Coronary artery (tissue), 2 donors: ENCODE measurements around the gene SSPN.

Experiments used
- DNase-seq: peaks from one replicate; pipeline ENCODE4 v3.0.0-alpha.2; 2017; ENCODE audit warnings: low spot score
- H3K27ac ChIP-seq, 2 donors: fragments of 200-600 bp; sonication (generic); one replicate each; pipeline ENCODE4 v1.5.1; 2016 to 2019
- H3K4me3 ChIP-seq: fragments of 200-600 bp; sonication (generic); 2 replicates; pipeline ENCODE4 v1.5.1; 2016; ENCODE audit warnings: mild to moderate bottlenecking, moderate library complexity
- CTCF ChIP-seq: fragments of 200-600 bp; sonication (generic); IDR thresholded peaks from one replicate; pipeline ENCODE4 v1.5.1; 2019; ENCODE audit warnings: antibody characterized with exemption

Gene SSPN

GRCh38 chr12:26195250-26195640 lies at the start of gene SSPN:
Gene SSPN (plus strand): TSS chr12:26195573. CDS start chr12:26195673, 100 bp downstream.
- Histone ChIP-seq H3K27ac (peak within 1 kb of the TSS; percentile 94 to 97), H3K4me3 (peak within 1 kb of the TSS; percentile 89)
- DNase-seq, result peak; percentile 86
- no peak for TF ChIP-seq CTCF

- no peak for DNase-seq
- no peak for TF ChIP-seq CTCF
- H3K4me3 ChIP-seq, result no peak overlapping the region
- no peak overlapping the region for H3K27ac ChIP-seq
These were observed 47.1 kb upstream of the SSPN start for GRCh38 chr12:26148291-26148690.

GRCh38 chr12:26149968-26150500 lies 45.3 kb upstream of the SSPN start:
- DNase-seq, result no peak
- Histone ChIP-seq H3K4me3 (no peak overlapping the region), H3K27ac (no peak overlapping the region)
- TF ChIP-seq CTCF, result no peak

- DNase-seq, result no peak
- TF ChIP-seq CTCF, result no peak
- Histone ChIP-seq H3K4me3 (no peak overlapping the region), H3K27ac (peak overlapping the region; percentile 24 to 46)
These were observed 44.5 kb upstream of the SSPN start for GRCh38 chr12:26150736-26151450.

- TF ChIP-seq CTCF, result no peak
- H3K4me3 ChIP-seq, result no peak overlapping the region
- H3K27ac ChIP-seq, result peak overlapping the region in 1 of 2 donors; percentile 35
- no peak for DNase-seq
These were observed 42.8 kb upstream of the SSPN start for GRCh38 chr12:26152507-26153102.

GRCh38 chr12:26153421-26154154 lies 41.8 kb upstream of the SSPN start:
- TF ChIP-seq CTCF, result no peak
- peak overlapping the region; percentile 42 to 57 for H3K27ac ChIP-seq
- H3K4me3 ChIP-seq, result no peak overlapping the region
- no peak for DNase-seq
